MM.1S (cell line): ENCODE data around the gene DBP.

Experiments used
- DNase-seq: peaks from one replicate; pipeline ENCODE4 v3.0.0-alpha.2; 2015
- H2AFZ ChIP-seq: fragments of 300-600 bp; sonication (generic); 2 replicates; pipeline ENCODE4 v1.6.0; 2016; ENCODE audit warnings: antibody characterized with exemption, low read length
- H3F3A ChIP-seq: fragments of 300-600 bp; sonication (generic); 2 replicates; pipeline ENCODE4 v1.6.1; 2016; ENCODE audit warnings: mild to moderate bottlenecking, antibody characterized with exemption, low read length, moderate library complexity, mixed read lengths; ENCODE audit not compliant: insufficient read depth
- H3K27ac ChIP-seq: fragments of 300-600 bp; sonication (generic); 2 replicates; pipeline ENCODE4 v1.5.1; 2016; ENCODE audit warnings: mild to moderate bottlenecking, low read length
- H3K27me3 ChIP-seq: fragments of 300-600 bp; sonication (generic); replicated peaks from 2 replicates; pipeline ENCODE4 v1.6.0; 2016; ENCODE audit warnings: low read length; ENCODE audit not compliant: insufficient read depth
- H3K36me3 ChIP-seq: fragments of 300-600 bp; sonication (generic); replicated peaks from 2 replicates; pipeline ENCODE4 v1.6.1; 2016; ENCODE audit warnings: mild to moderate bottlenecking, low read length, mixed read lengths; ENCODE audit not compliant: insufficient read depth
- H3K4me1 ChIP-seq: fragments of 300-600 bp; sonication (generic); 2 replicates; pipeline ENCODE4 v1.6.1; 2016; ENCODE audit warnings: low read length, mixed read lengths
- H3K4me2 ChIP-seq: fragments of 300-600 bp; sonication (generic); 2 replicates; pipeline ENCODE4 v1.6.0; 2016; ENCODE audit warnings: low read depth, low read length
- H3K4me3 ChIP-seq: fragments of 300-600 bp; sonication (generic); 2 replicates; pipeline ENCODE4 v1.5.1; 2016; ENCODE audit warnings: low read length, mixed read lengths
- H3K79me2 ChIP-seq: fragments of 300-600 bp; sonication (generic); 2 replicates; pipeline ENCODE4 v1.6.1; 2016; ENCODE audit warnings: mixed run types, low read length, mixed read lengths
- H3K9ac ChIP-seq: fragments of 300-600 bp; sonication (generic); 2 replicates; pipeline ENCODE4 v1.6.1; 2016; ENCODE audit warnings: low read length, mixed read lengths
- H3K9me2 ChIP-seq: fragments of 300-600 bp; sonication (generic); replicated peaks from 2 replicates; pipeline ENCODE4 v1.6.1; 2016; ENCODE audit warnings: mild to moderate bottlenecking, low read length, mixed read lengths; ENCODE audit not compliant: insufficient read depth
- H3K9me3 ChIP-seq: fragments of 300-600 bp; sonication (generic); replicated peaks from 2 replicates; pipeline ENCODE4 v1.6.1; 2016; ENCODE audit warnings: mild to moderate bottlenecking, low read length, mixed read lengths; ENCODE audit not compliant: insufficient read depth
- H4K20me1 ChIP-seq: fragments of 300-600 bp; sonication (generic); 2 replicates; pipeline ENCODE4 v1.6.1; 2016; ENCODE audit warnings: mild to moderate bottlenecking, low read length, moderate library complexity, mixed read lengths; ENCODE audit not compliant: insufficient read depth
- CTCF ChIP-seq: fragments of 300-600 bp; sonication (generic); IDR thresholded peaks from 2 replicates; pipeline ENCODE4 v1.5.1; 2016; ENCODE audit warnings: antibody characterized with exemption, low read length, mixed read lengths
- EZH2 ChIP-seq: fragments of 300-600 bp; sonication (generic); optimal IDR thresholded peaks from 2 replicates; pipeline ENCODE3; 2017; ENCODE audit warnings: low read depth, mild to moderate bottlenecking, antibody characterized with exemption, low read length, mixed read lengths
- EZH2phosphoT487 ChIP-seq: fragments of 300-600 bp; sonication (generic); IDR thresholded peaks from 2 replicates; pipeline ENCODE4 v1.6.1; 2018; ENCODE audit warnings: antibody characterized with exemption, low read length

The DBP gene

GRCh38 chr19:48669903-48670668 is 32.9 kb upstream of the DBP start:
- Histone ChIP-seq H3K9me3 (no peaks in the 10 kb centered on the region), H3K9me2 (no peaks in the 10 kb centered on the region), H3K79me2 (no peaks in the 10 kb centered on the region), H3K9ac (no peak overlapping the region), H3K27me3 (peaks cover 52% of the 10 kb centered on the region), H3K4me2 (no peak overlapping the region), H3K27ac (no peak overlapping the region), H3K36me3 (no peaks in the 10 kb centered on the region), H2AFZ (no peak overlapping the region), H4K20me1 (no peaks in the 10 kb centered on the region), H3F3A (no peaks in the 10 kb centered on the region), H3K4me1 (no peaks in the 10 kb centered on the region), H3K4me3 (no peak overlapping the region)
- TF ChIP-seq EZH2 (no peak), CTCF (no peak), EZH2phosphoT487 (no peak)
- no peak for DNase-seq

DNA sequence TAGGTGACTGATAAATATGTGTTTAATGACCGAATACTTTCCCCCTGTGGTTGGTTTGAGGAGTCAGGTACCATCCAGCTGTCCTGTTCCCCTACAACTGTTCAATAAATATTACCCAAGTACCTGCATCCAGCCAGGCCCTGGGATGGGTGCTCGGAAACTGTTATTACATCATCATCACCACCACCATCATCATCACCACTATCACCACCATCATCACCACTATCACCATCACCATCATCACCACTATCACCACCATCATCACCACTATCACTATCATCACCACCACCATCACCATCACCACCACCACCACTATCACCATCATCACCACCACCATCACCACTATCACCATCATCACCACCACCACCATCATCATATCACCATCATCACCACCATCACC is 31.6 kb upstream of the DBP start:
- Histone ChIP-seq H3K27ac (no peak overlapping the region), H3K4me3 (no peak overlapping the region), H3K27me3 (peaks cover 42% of the 10 kb centered on the region), H3K4me2 (no peak overlapping the region), H3K4me1 (no peaks in the 10 kb centered on the region), H3K9ac (no peak overlapping the region), H3K9me2 (no peaks in the 10 kb centered on the region), H3K36me3 (no peaks in the 10 kb centered on the region), H4K20me1 (no peaks in the 10 kb centered on the region), H3K79me2 (no peaks in the 10 kb centered on the region), H3K9me3 (no peaks in the 10 kb centered on the region), H2AFZ (no peak overlapping the region), H3F3A (no peaks in the 10 kb centered on the region)
- TF ChIP-seq CTCF (no peak), EZH2 (no peak), EZH2phosphoT487 (no peak)
- no peak for DNase-seq

- no peaks in the 10 kb centered on the region for H3K9me3 ChIP-seq
- H3K4me2 ChIP-seq = no peak overlapping the region
- no peak for DNase-seq
- H4K20me1 ChIP-seq = no peaks in the 10 kb centered on the region
- no peak for TF ChIP-seq CTCF
- TF ChIP-seq EZH2 = no peak
- no peak for TF ChIP-seq EZH2phosphoT487
- H3K4me3 ChIP-seq = no peak overlapping the region
- H3F3A ChIP-seq = no peaks in the 10 kb centered on the region
- H3K79me2 ChIP-seq = no peaks in the 10 kb centered on the region
- H3K4me1 ChIP-seq = no peaks in the 10 kb centered on the region
- H2AFZ ChIP-seq = no peak overlapping the region
- no peak overlapping the region for H3K27ac ChIP-seq
- H3K9ac ChIP-seq = no peak overlapping the region
- no peaks in the 10 kb centered on the region for H3K9me2 ChIP-seq
- no peaks in the 10 kb centered on the region for H3K36me3 ChIP-seq
- H3K27me3 ChIP-seq = peaks cover 38% of the 10 kb centered on the region
Measured at GRCh38 chr19:48668332-48668731, 31.2 kb upstream of the DBP start.
